Keratinocyte (primary cell): Measurements from ENCODE around the gene EFCAB6. TPM values are rescaled to one million over a fixed set of nuclear protein-coding genes. Genes with fewer than 3 reads are reported as not detected.

Experiments used
- DNase-seq: peaks from one replicate; pipeline ENCODE4 v3.0.0-alpha.2; 2011; ENCODE audit warnings: low read depth, missing footprints, low spot score
- FAIRE-seq: peaks from 2 replicates; lab custom pipeline; 2011; peaks lifted over from hg19 to GRCh38; lab: Jason Lieb, UNC
- H2AFZ ChIP-seq: 2 replicates; pipeline ENCODE4 v1.6.0; 2012; ENCODE audit warnings: low read length, control low read depth, inconsistent platforms; ENCODE audit not compliant: control insufficient read depth
- H3K27ac ChIP-seq: 2 replicates; pipeline ENCODE4 v1.5.1; 2011; ENCODE audit warnings: low read length; ENCODE audit not compliant: control insufficient read depth, insufficient read depth
- H3K27me3 ChIP-seq: 3 replicates; pipeline ENCODE4 v1.6.0; 2011; ENCODE audit warnings: low read length; ENCODE audit not compliant: control insufficient read depth, insufficient read depth; ENCODE audit errors: extremely low read depth
- H3K36me3 ChIP-seq, 2 experiments: 2 replicates in 1 of 2; 3 replicates in 1 of 2; pipeline ENCODE4 v1.5.1; 2011; ENCODE audit warnings: low read length in 2 of 2, mild to moderate bottlenecking in 1 of 2; ENCODE audit not compliant: control insufficient read depth in 2 of 2, insufficient read depth in 2 of 2; ENCODE audit errors: extremely low read depth in 1 of 2
- H3K4me1 ChIP-seq: 3 replicates; pipeline ENCODE4 v1.5.1; 2011; ENCODE audit warnings: low read length; ENCODE audit not compliant: control insufficient read depth, insufficient read depth; ENCODE audit errors: extremely low read depth
- H3K4me2 ChIP-seq: 3 replicates; pipeline ENCODE4 v1.6.0; 2011; ENCODE audit warnings: low read depth, low read length; ENCODE audit not compliant: control insufficient read depth, insufficient read depth; ENCODE audit errors: extremely low read depth
- H3K4me3 ChIP-seq, 3 experiments: fragments of 200-600 bp in 1 of 3; sonication (generic) in 1 of 3; 2 replicates in 2 of 3; 3 replicates in 1 of 3; pipeline ENCODE4 v1.5.1; 2011 to 2016; ENCODE audit warnings: low read length in 3 of 3, mild to moderate bottlenecking in 3 of 3, control low read depth in 2 of 3, inconsistent platforms in 1 of 3, low read depth in 1 of 3, mixed read lengths in 1 of 3, mixed run types in 1 of 3, moderate library complexity in 1 of 3; ENCODE audit not compliant: control insufficient read depth in 2 of 3, insufficient read depth in 2 of 3; ENCODE audit errors: extremely low read depth in 1 of 3
- H3K79me2 ChIP-seq: 2 replicates; pipeline ENCODE4 v1.6.0; 2012; ENCODE audit warnings: low read length; ENCODE audit not compliant: control insufficient read depth, insufficient read depth
- H3K9ac ChIP-seq: 3 replicates; pipeline ENCODE4 v1.6.0; 2011; ENCODE audit warnings: low read length; ENCODE audit not compliant: control insufficient read depth, insufficient read depth; ENCODE audit errors: extremely low read depth
- H3K9me1 ChIP-seq: 3 replicates; pipeline ENCODE4 v1.6.0; 2011; ENCODE audit warnings: low read length; ENCODE audit not compliant: control insufficient read depth, insufficient read depth; ENCODE audit errors: extremely low read depth
- H3K9me3 ChIP-seq: 2 replicates; pipeline ENCODE4 v1.5.1; 2012; ENCODE audit warnings: low read depth, low read length; ENCODE audit not compliant: control insufficient read depth
- H4K20me1 ChIP-seq: 3 replicates; pipeline ENCODE4 v1.6.0; 2011; ENCODE audit warnings: low read length; ENCODE audit not compliant: control insufficient read depth, insufficient read depth; ENCODE audit errors: extremely low read depth
- CTCF ChIP-seq, 3 experiments: IDR thresholded peaks in 1 of 3; conservative IDR thresholded peaks in 1 of 3; optimal IDR thresholded peaks in 1 of 3; 2 replicates in 2 of 3; 3 replicates in 1 of 3; pipeline versions ENCODE3 to v1.5.1; 2011; ENCODE audit warnings: low read length in 3 of 3, mild to moderate bottlenecking in 3 of 3, moderate library complexity in 2 of 3, control low read depth in 1 of 3, inconsistent platforms in 1 of 3; ENCODE audit not compliant: insufficient read depth in 2 of 3; ENCODE audit errors: extremely low read depth in 1 of 3
- EZH2 ChIP-seq: IDR thresholded peaks from one replicate; pipeline ENCODE4 v1.6.1; 2012; ENCODE audit warnings: inconsistent platforms, mild to moderate bottlenecking, low read length, moderate library complexity
- dilution Hi-C: fragments of 300-500 bp; cut with MboI; formaldehyde crosslinking; loops from one replicate; pipeline ENCODE4 v1.7.0; 2020; ENCODE audit warnings: low sequenced_read_pairs; ENCODE audit not compliant: extremely low pct_ligation_motif_present
- polyA minus RNA-seq, 3 experiments: library from RNA; depleted of rRNA, polyadenylated mRNA; stranded (reverse); fragments of >200 nt; gene quantifications; 1 replicate in 1 of 3; 2 replicates in 1 of 3; 3 replicates in 1 of 3; pipeline ENCODE4 v1.2.3, GENCODE V29; 2011
- polyA plus RNA-seq, 5 experiments: library from polyadenylated mRNA; depleted of rRNA in 3 of 5; stranded (reverse) in 3 of 5; stranded (forward) in 1 of 5; unstranded in 1 of 5; fragments of >200 nt; gene quantifications; 1 replicate in 1 of 5; 2 replicates in 3 of 5; 3 replicates in 1 of 5; pipeline versions ENCODE4 v1.2.1 to v1.2.3, GENCODE V29; 2011 to 2012; ENCODE audit warnings: missing spikeins in 2 of 5, low read depth in 1 of 5, low replicate concordance in 1 of 5

The EFCAB6 gene
- polyA plus RNA-seq = 0.18 to 0.31 TPM (median 0.27 TPM) in 3 replicates
- 0.37 TPM for polyA plus RNA-seq (2011; ENCODE audit: low read depth)
- 0.18 and 0.51 TPM in 2 replicates for polyA plus RNA-seq (2011; cell fraction: cytosol; rRNA removed)
- 0.49 and 0.55 TPM in 2 replicates for polyA plus RNA-seq (2011; cell fraction: nucleus; rRNA removed)
- 0.20 and 0.25 TPM in 2 replicates for polyA plus RNA-seq (2012; ENCODE audit: low replicate concordance)
- polyA minus RNA-seq = 0.16 to 0.66 TPM in 2 of 3 replicates, not detected in the other
- not detected for polyA minus RNA-seq (2011; cell fraction: cytosol; rRNA and poly(A)+ RNA removed)
- 0.78 and 2.0 TPM in 2 replicates for polyA minus RNA-seq (2011; cell fraction: nucleus; rRNA and poly(A)+ RNA removed)

GRCh38 chr22:43812149-43812842 is at the start of gene EFCAB6:
Gene EFCAB6 (minus strand): TSS chr22:43812305. CDS start chr22:43782318, 29,987 bp downstream.
- H3K27me3 ChIP-seq = no peaks in the 10 kb centered on the region
- H3K27ac ChIP-seq = peak within 1 kb of the TSS; percentile 83
- peaks cover 0 to 2% of the 10 kb centered on the region in 2 experiments for H3K36me3 ChIP-seq
- peak within 1 kb of the TSS; percentile 96 for H2AFZ ChIP-seq
- peak within 1 kb of the TSS; percentile 57 to 83 (median 79) for H3K4me3 ChIP-seq
- H4K20me1 ChIP-seq = no peaks in the 10 kb centered on the region
- H3K4me2 ChIP-seq = peak within 1 kb of the TSS; percentile 86
- H3K9me3 ChIP-seq = no peaks in the 10 kb centered on the region
- peaks cover 11% of the 10 kb centered on the region for H3K4me1 ChIP-seq
- DNase-seq (peak; percentile 53), FAIRE-seq (peak; percentile 26)
- TF ChIP-seq EZH2 = no peak
- no peak for TF ChIP-seq CTCF (optimal IDR thresholded peaks at IDR 0.05 in 1 of 3, IDR thresholded peaks at IDR 0.05 in 1 of 3, conservative IDR thresholded peaks at IDR 0.05 in 1 of 3; ENCODE audit: extremely low read depth in 1 of 3, insufficient read depth in 2 of 3, low read length in 3 of 3)
- H3K9me1 ChIP-seq = no peaks in the 10 kb centered on the region
- dilution Hi-C loops = no loop called here
- H3K9ac ChIP-seq = peak within 1 kb of the TSS; percentile 81
- H3K79me2 ChIP-seq = peaks cover 9% of the 10 kb centered on the region

- Histone ChIP-seq H3K4me2 (no peak overlapping the region), H3K4me1 (no peaks in the 10 kb centered on the region), H3K4me3 (peak overlapping the region in 1 of 3 experiments; percentile 36), H3K36me3 (no peaks in the 10 kb centered on the region), H3K79me2 (no peaks in the 10 kb centered on the region), H3K9ac (no peak overlapping the region), H4K20me1 (no peaks in the 10 kb centered on the region), H2AFZ (no peak overlapping the region), H3K9me1 (no peaks in the 10 kb centered on the region), H3K27ac (no peak overlapping the region), H3K27me3 (peaks cover 34% of the 10 kb centered on the region), H3K9me3 (no peaks in the 10 kb centered on the region)
- TF ChIP-seq CTCF (optimal IDR thresholded peaks at IDR 0.05 in 1 of 3, IDR thresholded peaks at IDR 0.05 in 1 of 3, conservative IDR thresholded peaks at IDR 0.05 in 1 of 3; ENCODE audit: extremely low read depth in 1 of 3, insufficient read depth in 2 of 3, low read length in 3 of 3) (no peak), EZH2 (peak; percentile 48)
- FAIRE-seq (no peak), DNase-seq (no peak)
- dilution Hi-C loops = no loop called here
Observed at GRCh38 chr22:43861529-43861928, 49.4 kb upstream of the EFCAB6 start.
